CD14-positive monocyte (primary cell): Measurements from ENCODE around the gene ZNF467. TPM values are rescaled to one million over a fixed set of nuclear protein-coding genes. Genes with fewer than 3 reads are reported as not detected.

Source experiments
- DNase-seq, 3 donors: peaks; one replicate each; pipeline ENCODE4 v3.0.0-alpha.2; 2011 to 2022
- H2AFZ ChIP-seq: 2 replicates; pipeline ENCODE4 v1.6.0; 2012; ENCODE audit warnings: mild to moderate bottlenecking, low read depth, low read length, inconsistent platforms; ENCODE audit not compliant: insufficient read depth, poor library complexity, severe bottlenecking
- H3K27ac ChIP-seq, 2 donors: 1 replicate in 1 of 2; 2 replicates in 1 of 2; pipeline ENCODE4 v1.5.1; 2012 to 2013; ENCODE audit warnings: low read length in 2 of 2, control low read depth in 1 of 2, inconsistent platforms in 1 of 2, low read depth in 1 of 2, mild to moderate bottlenecking in 1 of 2
- H3K27me3 ChIP-seq, 2 donors: one replicate each; pipeline versions ENCODE4 v1.6.0 to v1.6.1; 2011 to 2013; ENCODE audit warnings: low read length in 2 of 2; ENCODE audit not compliant: control insufficient read depth in 2 of 2, insufficient read depth in 2 of 2
- H3K36me3 ChIP-seq, 2 donors: replicated peaks in 1 of 2; 1 replicate in 1 of 2; 2 replicates in 1 of 2; pipeline versions ENCODE4 v1.5.1 to v1.6.1; 2012 to 2013; ENCODE audit warnings: low read length in 2 of 2, control low read depth in 1 of 2, inconsistent platforms in 1 of 2, mild to moderate bottlenecking in 1 of 2; ENCODE audit not compliant: insufficient read depth in 2 of 2, control insufficient read depth in 1 of 2
- H3K4me1 ChIP-seq, 2 donors: 1 replicate in 1 of 2; 2 replicates in 1 of 2; pipeline versions ENCODE4 v1.5.1 to v1.6.1; 2012 to 2013; ENCODE audit warnings: low read length in 2 of 2, control low read depth in 1 of 2, inconsistent platforms in 1 of 2, mild to moderate bottlenecking in 1 of 2, moderate library complexity in 1 of 2; ENCODE audit not compliant: insufficient read depth in 2 of 2, control insufficient read depth in 1 of 2
- H3K4me2 ChIP-seq: replicated peaks from 2 replicates; pipeline ENCODE3; 2012; ENCODE audit warnings: low read length, moderate library complexity, mild to moderate bottlenecking; ENCODE audit not compliant: poor library complexity, severe bottlenecking; ENCODE audit errors: extremely low read depth
- H3K4me3 ChIP-seq, 3 experiments: fragments of 200-600 bp in 1 of 3; sonication (generic) in 1 of 3; replicated peaks in 1 of 3; 1 replicate in 2 of 3; 2 replicates in 1 of 3; pipeline ENCODE4 v1.5.1; 2011 to 2013; ENCODE audit warnings: low read length in 3 of 3, mild to moderate bottlenecking in 3 of 3, control low read depth in 2 of 3, low read depth in 2 of 3, inconsistent platforms in 1 of 3, moderate library complexity in 1 of 3
- H3K79me2 ChIP-seq: 2 replicates; pipeline ENCODE4 v1.6.0; 2012; ENCODE audit warnings: mild to moderate bottlenecking, control low read depth, inconsistent platforms, low read length, moderate library complexity; ENCODE audit not compliant: insufficient read depth
- H3K9ac ChIP-seq: 2 replicates; pipeline ENCODE4 v1.6.0; 2017; ENCODE audit warnings: low read length, mild to moderate bottlenecking; ENCODE audit not compliant: insufficient read depth, poor library complexity, severe bottlenecking
- H3K9me3 ChIP-seq, 2 donors: replicated peaks in 1 of 2; 1 replicate in 1 of 2; 2 replicates in 1 of 2; pipeline versions ENCODE4 v1.5.1 to v1.6.1; 2012 to 2013; ENCODE audit warnings: low read length in 2 of 2, control low read depth in 1 of 2; ENCODE audit not compliant: control insufficient read depth in 1 of 2, insufficient read depth in 1 of 2
- H4K20me1 ChIP-seq: 2 replicates; pipeline ENCODE4 v1.6.0; 2012; ENCODE audit warnings: mild to moderate bottlenecking, low read length, control low read depth, moderate library complexity; ENCODE audit not compliant: insufficient read depth
- H3K27ac Mint-ChIP-seq, 7 donors: one replicate each; pipeline ENCODE4 v1.8.0; 2020; ENCODE audit warnings: mild to moderate bottlenecking in 7 of 7, mixed read lengths in 7 of 7, moderate library complexity in 6 of 7, inconsistent platforms in 2 of 7
- H3K27me3 Mint-ChIP-seq, 3 donors: one replicate each; pipeline ENCODE4 v1.8.0; 2021 to 2022; ENCODE audit warnings: low read depth in 3 of 3, mild to moderate bottlenecking in 3 of 3, mixed read lengths in 3 of 3, moderate library complexity in 3 of 3, inconsistent platforms in 1 of 3
- H3K36me3 Mint-ChIP-seq, 2 donors: one replicate each; pipeline ENCODE4 v1.8.0; 2020; ENCODE audit warnings: mixed read lengths in 2 of 2, inconsistent platforms in 1 of 2, mild to moderate bottlenecking in 1 of 2
- H3K4me1 Mint-ChIP-seq: one replicate; pipeline ENCODE4 v1.8.0; 2020; ENCODE audit warnings: mild to moderate bottlenecking, mixed read lengths
- H3K4me3 Mint-ChIP-seq, 2 donors: one replicate each; pipeline ENCODE4 v1.8.0; 2020; ENCODE audit warnings: mild to moderate bottlenecking in 2 of 2, mixed read lengths in 2 of 2, moderate library complexity in 1 of 2
- H3K9me3 Mint-ChIP-seq, 7 donors: one replicate each; pipeline ENCODE4 v1.8.0; 2020 to 2022; ENCODE audit warnings: mixed read lengths in 7 of 7, mild to moderate bottlenecking in 6 of 7, moderate library complexity in 6 of 7, inconsistent platforms in 2 of 7
- WGBS: methylation state at CpG from one replicate; pipeline ENCODE4 v1.1.5; 2013; ENCODE audit warnings: missing lambda C conversion rate; ENCODE audit not compliant: insufficient coverage; 5-methylcytosine and 5-hydroxymethylcytosine counted together
- intact Hi-C, 2 donors: fragments of 100-400 bp; cut with micrococcal nuclease; formaldehyde crosslinking; loops; one replicate each; pipeline versions ENCODE4 v1.15.0 to v1.15.1; 2023
- polyA plus RNA-seq, 3 donors: library from polyadenylated mRNA; depleted of rRNA in 1 of 3; unstranded in 2 of 3; stranded (reverse) in 1 of 3; fragments of 300-500 nt in 2 of 3; fragments of >200 nt in 1 of 3; fragmentation: Illumina TruSeq in 2 of 3; gene quantifications; 1 replicate in 2 of 3; 2 replicates in 1 of 3; pipeline ENCODE4 v1.2.3, GENCODE V29; 2012 to 2021
- TF ChIP-seq, protein P1 (sequence below): fragments of 200-600 bp; IDR thresholded peaks from one replicate; pipeline ENCODE4 v1.8.0; 2022; ENCODE audit warnings: antibody characterized with exemption, mild to moderate bottlenecking

The ZNF467 gene
- polyA plus RNA-seq, 3 donors, result 43.4 to 100 (median 52.8) TPM

DNA sequence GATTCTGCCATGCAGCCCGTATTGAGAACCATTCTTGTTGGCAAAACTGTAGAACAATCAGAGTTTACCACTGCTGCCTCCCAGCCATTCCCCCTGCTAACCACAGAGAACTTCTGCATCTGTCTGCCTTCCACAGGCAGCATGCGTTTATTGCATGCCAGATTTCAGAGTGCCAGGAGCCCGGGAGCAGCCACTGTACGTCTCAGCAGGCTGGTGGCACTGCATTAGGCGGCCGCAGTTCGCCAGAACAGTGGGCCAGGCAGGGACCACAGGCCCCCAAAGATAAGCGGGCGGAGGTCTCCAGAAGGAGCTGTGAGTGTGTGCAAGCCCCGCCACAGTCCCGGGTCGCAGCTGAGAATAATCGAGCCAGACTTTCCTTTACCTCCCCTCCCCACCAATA is 31.8 kb downstream of the ZNF467 start:
- H3K27ac Mint-ChIP-seq, result peak overlapping the region in 1 of 7 donors; percentile 14

DNA sequence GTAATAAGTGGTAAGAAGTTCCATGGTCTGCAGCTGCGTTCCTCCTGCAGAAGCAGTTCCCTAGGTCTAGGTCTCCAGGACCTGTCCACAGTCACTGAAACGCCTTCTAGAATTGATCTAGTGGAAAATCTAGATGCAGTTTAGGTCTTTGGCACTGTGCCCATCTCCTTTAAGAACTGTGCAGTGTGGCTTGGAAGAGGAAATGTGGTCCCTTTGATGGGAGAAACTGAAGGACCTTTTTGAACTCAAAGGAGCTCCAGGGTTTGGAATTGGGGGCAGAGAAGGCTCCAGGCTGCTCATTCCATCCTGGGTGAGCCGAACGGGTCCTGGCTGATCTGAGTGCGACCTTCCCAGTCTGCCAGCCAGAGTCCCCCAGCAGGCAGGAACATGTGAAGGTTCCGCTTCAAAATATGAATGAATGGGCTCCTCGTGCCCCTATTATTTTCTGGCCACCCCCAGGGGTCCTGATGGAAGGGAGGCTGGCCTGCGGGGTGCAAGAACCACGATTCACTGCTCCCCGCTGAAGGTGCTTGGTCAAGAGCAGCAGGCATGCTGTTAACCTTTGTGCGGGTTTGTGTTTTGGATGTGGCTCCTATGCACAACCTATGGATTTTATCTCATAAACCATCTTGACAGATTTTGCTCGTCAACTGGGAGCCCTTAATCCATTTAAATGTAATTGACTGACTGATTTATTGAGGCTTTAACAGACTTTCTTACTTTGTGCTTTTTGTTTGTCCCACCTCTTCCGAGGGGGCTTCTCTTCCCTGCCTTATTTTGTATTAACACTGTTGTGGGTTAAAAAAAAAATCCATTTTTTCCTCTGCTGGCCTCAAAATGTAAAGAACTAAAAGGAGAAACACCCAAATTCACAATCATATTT is 36.7 kb downstream of the ZNF467 start:
- Histone ChIP-seq H3K36me3 (no peaks in the 10 kb centered on the region), H3K79me2 (no peaks in the 10 kb centered on the region), H3K9me3 (no peaks in the 10 kb centered on the region), H3K4me3 (no peak overlapping the region), H3K9ac (no peak overlapping the region), H3K4me1 (peaks cover 2 to 3% of the 10 kb centered on the region in 2 donors), H3K4me2 (no peak overlapping the region), H3K27me3 (peaks cover 0 to 9% of the 10 kb centered on the region in 2 donors), H3K27ac (no peak overlapping the region), H2AFZ (no peak overlapping the region), H4K20me1 (no peaks in the 10 kb centered on the region)
- peaks cover 22 to 35% (median 24%) of the 10 kb centered on the region in 3 donors for H3K27me3 Mint-ChIP-seq
- peaks cover 2 to 7% of the 10 kb centered on the region in 2 donors for H3K36me3 Mint-ChIP-seq
- H3K27ac Mint-ChIP-seq, result no peak overlapping the region
- H3K4me1 Mint-ChIP-seq, result peaks cover 3% of the 10 kb centered on the region
- no peak for DNase-seq
- no peak overlapping the region for H3K4me3 Mint-ChIP-seq
- TF ChIP-seq, protein P1, sequence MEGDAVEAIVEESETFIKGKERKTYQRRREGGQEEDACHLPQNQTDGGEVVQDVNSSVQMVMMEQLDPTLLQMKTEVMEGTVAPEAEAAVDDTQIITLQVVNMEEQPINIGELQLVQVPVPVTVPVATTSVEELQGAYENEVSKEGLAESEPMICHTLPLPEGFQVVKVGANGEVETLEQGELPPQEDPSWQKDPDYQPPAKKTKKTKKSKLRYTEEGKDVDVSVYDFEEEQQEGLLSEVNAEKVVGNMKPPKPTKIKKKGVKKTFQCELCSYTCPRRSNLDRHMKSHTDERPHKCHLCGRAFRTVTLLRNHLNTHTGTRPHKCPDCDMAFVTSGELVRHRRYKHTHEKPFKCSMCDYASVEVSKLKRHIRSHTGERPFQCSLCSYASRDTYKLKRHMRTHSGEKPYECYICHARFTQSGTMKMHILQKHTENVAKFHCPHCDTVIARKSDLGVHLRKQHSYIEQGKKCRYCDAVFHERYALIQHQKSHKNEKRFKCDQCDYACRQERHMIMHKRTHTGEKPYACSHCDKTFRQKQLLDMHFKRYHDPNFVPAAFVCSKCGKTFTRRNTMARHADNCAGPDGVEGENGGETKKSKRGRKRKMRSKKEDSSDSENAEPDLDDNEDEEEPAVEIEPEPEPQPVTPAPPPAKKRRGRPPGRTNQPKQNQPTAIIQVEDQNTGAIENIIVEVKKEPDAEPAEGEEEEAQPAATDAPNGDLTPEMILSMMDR, result no peak
- peaks cover 0 to 5% (median 4%) of the 10 kb centered on the region in 7 donors for H3K9me3 Mint-ChIP-seq
- intact Hi-C loops, result no loop called here
- 65% methylated on average over 6 of the region's 13 CpGs for WGBS

More for the DNA sequence above, 31.8 kb downstream of the ZNF467 start:
- TF ChIP-seq, protein P1, result no peak
- Mint-ChIP-seq H3K9me3 (peaks cover 0 to 5% (median 4%) of the 10 kb centered on the region in 7 donors), H3K4me1 (peaks cover 12% of the 10 kb centered on the region), H3K27me3 (peaks cover 20 to 51% (median 28%) of the 10 kb centered on the region in 3 donors), H3K36me3 (no peaks in the 10 kb centered on the region), H3K4me3 (peak overlapping the region; percentile 79 to 91)
- Histone ChIP-seq H3K4me1 (peaks cover 11 to 12% of the 10 kb centered on the region in 2 donors), H3K36me3 (no peaks in the 10 kb centered on the region), H3K9me3 (no peaks in the 10 kb centered on the region), H4K20me1 (no peaks in the 10 kb centered on the region), H3K79me2 (no peaks in the 10 kb centered on the region), H2AFZ (peak overlapping the region; percentile 87), H3K4me3 (peak overlapping the region; percentile 8 to 75 (median 33)), H3K9ac (peak overlapping the region; percentile 24), H3K4me2 (peak overlapping the region; percentile 87), H3K27ac (no peak overlapping the region), H3K27me3 (peaks cover 0 to 8% of the 10 kb centered on the region in 2 donors)
- peak in 2 of 3 donors; percentile 7 to 15 for DNase-seq
- WGBS, result 7% methylated on average over 12 of the region's 13 CpGs
- intact Hi-C loops, result loop anchor here in 1 of 2 donors (10.0 kb wide), 1 partner anchor 77 kb away; no protein-coding TSS in a partner anchor
